Vagina (tissue), 2 donors: ENCODE data around the gene GSTT4. TPM values are rescaled to one million over a fixed set of nuclear protein-coding genes. Genes with fewer than 3 reads are reported as not detected.
"Not testable (repeated sequence)": the region's sequence is repeated elsewhere in the genome, so short reads cannot be mapped to it uniquely, and the experiment has no call there.

Experiments used
- DNase-seq, 2 donors: peaks; one replicate each; pipeline ENCODE4 v3.0.0-alpha.2; 2017; ENCODE audit errors: extremely low spot score in 2 of 2
- H3K27ac ChIP-seq: fragments of 200-600 bp; sonication (generic); one replicate; pipeline ENCODE4 v1.5.1; 2019
- H3K27me3 ChIP-seq: fragments of 200-600 bp; sonication (generic); one replicate; pipeline ENCODE4 v1.5.1; 2019
- H3K36me3 ChIP-seq, 2 donors: fragments of 200-600 bp; sonication (generic); one replicate each; pipeline ENCODE4 v1.5.1; 2017 to 2019
- H3K4me1 ChIP-seq: fragments of 200-600 bp; sonication (generic); one replicate; pipeline ENCODE4 v1.5.1; 2019
- H3K4me3 ChIP-seq, 2 donors: fragments of 200-600 bp; sonication (generic); 1 replicate in 1 of 2; 2 replicates in 1 of 2; pipeline ENCODE4 v1.5.1; 2016 to 2019
- H3K9me3 ChIP-seq: fragments of 200-600 bp; sonication (generic); one replicate; pipeline ENCODE4 v1.5.1; 2019
- CTCF ChIP-seq, 3 experiments: fragments of 450-650 bp in 2 of 3; fragments of 200-600 bp in 1 of 3; sonication (generic) in 1 of 3; IDR thresholded peaks; one replicate each; pipeline ENCODE4 v1.5.1; 2017 to 2019; ENCODE audit warnings: antibody characterized with exemption in 3 of 3, mild to moderate bottlenecking in 2 of 3, moderate library complexity in 2 of 3
- POLR2AphosphoS5 ChIP-seq, 2 donors: sonication (generic); formaldehyde crosslinking; IDR thresholded peaks; one replicate each; pipeline ENCODE4 v1.9.0; 2017; ENCODE audit warnings: antibody characterized with exemption in 2 of 2, mild to moderate bottlenecking in 2 of 2, low read depth in 1 of 2; ENCODE audit not compliant: insufficient read depth in 1 of 2
- intact Hi-C: fragments of 100-400 bp; cut with DNase I; formaldehyde crosslinking; loops from one replicate; pipeline ENCODE4 v1.15.1; 2023
- total RNA-seq: library from RNA; depleted of rRNA; stranded (reverse); fragments of >200 nt; gene quantifications from one replicate; pipeline ENCODE4 v1.2.3, GENCODE V29; 2016

The GSTT4 gene
- total RNA-seq, 1 donor from 2014 or later: not detected

DNA sequence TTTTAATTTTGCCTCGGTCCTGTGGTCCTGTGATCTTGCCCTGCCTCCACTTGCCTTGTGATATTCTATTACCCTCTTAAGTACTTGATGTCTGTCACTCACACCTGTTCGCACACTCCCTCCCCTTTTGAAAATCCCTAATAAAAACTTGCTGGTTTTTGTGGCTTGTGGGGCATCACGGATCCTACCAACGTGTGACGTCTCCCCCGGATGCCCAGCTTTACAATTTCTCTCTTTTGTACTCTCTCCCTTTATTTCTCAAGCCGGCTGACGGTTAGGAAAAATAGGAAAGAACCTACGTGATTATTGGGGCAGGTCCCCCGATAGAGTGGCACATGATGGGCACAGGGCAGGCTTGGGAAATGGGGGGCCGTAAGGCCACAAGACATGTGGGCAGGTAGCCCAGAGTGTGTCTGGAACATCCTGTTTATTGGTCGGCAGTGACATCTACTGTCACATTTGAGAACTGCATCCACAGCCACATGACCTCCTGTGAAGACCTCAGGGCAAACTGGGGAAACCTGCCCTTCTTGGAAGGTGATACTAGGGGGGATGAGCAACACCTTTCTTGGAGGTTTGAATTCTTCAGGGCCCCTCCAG, 48.9 kb downstream of the GSTT4 start:
- H3K36me3 ChIP-seq, intact Hi-C loops, H3K4me1 ChIP-seq, H3K27ac ChIP-seq, DNase-seq, H3K9me3 ChIP-seq, H3K27me3 ChIP-seq, H3K4me3 ChIP-seq: not testable (repeated sequence)
- TF ChIP-seq POLR2AphosphoS5 (IDR thresholded peaks at IDR 0.05; ENCODE audit: insufficient read depth in 1 of 2, low read depth in 1 of 2) (peak in 1 of 2 donors; percentile 20), CTCF (IDR thresholded peaks at IDR 0.05) (peak; percentile 58 to 93 (median 90))

DNA sequence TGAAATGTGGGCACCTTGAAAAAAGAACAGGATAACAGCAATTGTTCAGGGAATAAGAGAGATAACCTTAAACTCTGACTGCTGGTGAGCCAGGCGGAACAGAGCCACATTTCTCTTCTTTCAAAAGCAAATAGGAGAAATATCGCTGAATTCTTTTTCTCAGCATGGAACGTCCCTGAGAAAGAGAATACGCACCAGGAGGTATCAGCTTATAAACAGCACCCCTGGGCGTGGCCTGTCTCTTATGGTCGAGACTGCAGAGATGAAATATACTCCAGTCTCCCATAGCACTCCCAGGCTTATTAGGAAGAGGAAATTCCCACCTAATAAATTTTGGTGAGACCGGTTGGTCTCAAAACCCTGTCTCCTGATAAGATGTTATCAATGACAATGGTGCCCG, 49.4 kb downstream of the GSTT4 start:
- intact Hi-C loops, H3K9me3 ChIP-seq, DNase-seq, H3K36me3 ChIP-seq, H3K4me1 ChIP-seq, H3K27me3 ChIP-seq, H3K27ac ChIP-seq, H3K4me3 ChIP-seq: not testable (repeated sequence)

DNA sequence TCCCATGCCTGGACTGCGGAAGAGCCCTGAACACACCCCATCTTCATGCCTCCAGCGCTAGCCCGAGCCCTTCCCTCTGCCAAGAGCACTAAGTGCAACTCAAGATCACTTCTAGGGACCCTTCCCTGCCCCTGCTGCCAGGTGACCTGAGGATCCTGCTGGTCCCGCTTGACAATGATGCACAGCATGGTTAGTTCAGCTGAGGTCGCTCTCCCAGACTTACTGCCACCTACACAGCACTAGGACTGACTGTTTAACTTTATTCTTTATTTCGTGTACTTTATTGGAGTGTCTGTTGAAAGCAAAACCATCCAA, 50.3 kb downstream of the GSTT4 start:
- H3K27ac ChIP-seq, intact Hi-C loops, H3K36me3 ChIP-seq, DNase-seq, H3K9me3 ChIP-seq, H3K4me1 ChIP-seq, H3K4me3 ChIP-seq, H3K27me3 ChIP-seq: not testable (repeated sequence)

- H3K27ac ChIP-seq, H3K27me3 ChIP-seq, H3K4me1 ChIP-seq, intact Hi-C loops, DNase-seq, H3K36me3 ChIP-seq, H3K9me3 ChIP-seq, H3K4me3 ChIP-seq: not testable (repeated sequence)
Observed at GRCh38 chr22:23954193-23954990, 50.9 kb downstream of the GSTT4 start.

DNA sequence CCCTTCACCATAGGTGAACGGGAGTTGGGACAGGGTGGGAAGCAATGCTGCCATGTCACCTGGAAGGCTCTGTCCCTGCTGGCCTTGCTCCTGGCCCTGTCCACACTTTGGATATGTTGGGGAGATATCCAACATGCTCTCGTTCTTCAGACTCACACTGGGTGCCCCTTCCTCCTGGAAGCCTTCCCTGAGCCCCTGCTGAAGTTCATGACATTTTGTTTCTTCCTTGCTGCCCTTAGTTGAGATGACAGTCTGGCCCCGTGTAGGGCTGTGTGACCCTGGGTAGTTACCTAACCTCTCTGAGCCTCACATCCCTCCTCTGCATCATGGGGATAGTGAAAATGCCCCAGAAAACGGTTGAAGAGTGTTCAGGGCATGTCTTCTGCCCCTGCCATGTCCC, 51.8 kb downstream of the GSTT4 start:
- DNase-seq, intact Hi-C loops: not testable (repeated sequence)

DNA sequence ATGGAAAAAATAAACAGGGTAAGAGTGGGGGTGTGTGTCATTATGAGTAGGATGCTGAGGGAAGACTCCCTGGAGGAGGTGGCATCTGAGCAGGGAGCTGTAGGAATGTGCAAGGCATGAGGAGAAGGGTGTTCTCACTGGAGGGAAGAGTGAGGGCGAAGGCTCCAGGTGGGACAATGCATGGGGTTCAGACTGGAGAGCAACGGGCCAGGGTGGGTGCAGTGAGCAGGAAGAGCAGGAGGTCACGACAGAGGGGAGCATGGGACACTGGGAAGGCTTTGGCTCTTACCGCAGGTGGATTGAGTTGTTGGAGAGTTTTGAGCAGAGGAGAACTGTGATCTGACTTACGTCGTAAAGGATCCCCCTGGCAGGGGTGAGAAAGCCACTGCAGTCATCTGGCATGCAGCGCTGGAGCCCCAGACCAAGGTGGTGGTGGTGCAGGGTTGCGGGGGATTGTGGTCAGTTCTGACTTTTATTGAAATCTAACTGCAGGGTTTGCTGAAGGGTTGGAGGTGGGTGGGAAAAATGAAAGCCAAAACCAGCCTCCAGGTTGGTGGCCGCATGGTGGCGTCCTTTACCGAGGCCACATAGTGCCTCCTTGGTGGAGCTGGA, 52.4 kb downstream of the GSTT4 start:
- H3K9me3 ChIP-seq, H3K27me3 ChIP-seq, intact Hi-C loops, DNase-seq, H3K36me3 ChIP-seq, H3K4me3 ChIP-seq, H3K4me1 ChIP-seq, H3K27ac ChIP-seq: not testable (repeated sequence)

More for the DNA sequence above, 51.8 kb downstream of the GSTT4 start:
- H3K4me1 ChIP-seq, H3K27me3 ChIP-seq, H3K36me3 ChIP-seq, H3K9me3 ChIP-seq, H3K27ac ChIP-seq, H3K4me3 ChIP-seq: not testable (repeated sequence)

GRCh38 chr22:23951383-23951782, 53.9 kb downstream of the GSTT4 start:
- H3K36me3 ChIP-seq, DNase-seq, H3K4me3 ChIP-seq, H3K27me3 ChIP-seq, H3K27ac ChIP-seq, H3K4me1 ChIP-seq, H3K9me3 ChIP-seq, intact Hi-C loops: not testable (repeated sequence)

GRCh38 chr22:23949764-23950163, 55.5 kb downstream of the GSTT4 start:
- intact Hi-C loops: not testable (repeated sequence)

More at GRCh38 chr22:23949764-23950163, 55.5 kb downstream of the GSTT4 start:
- H3K9me3 ChIP-seq, H3K27me3 ChIP-seq, H3K4me1 ChIP-seq, DNase-seq, H3K27ac ChIP-seq, H3K4me3 ChIP-seq, H3K36me3 ChIP-seq: not testable (repeated sequence)

Other genes with a start within 250 kb of the GSTT4 start
- not detected for gene C22orf15, start 242.5 kb downstream of the GSTT4 start, total RNA-seq
- gene CHCHD10, start 237.5 kb downstream of the GSTT4 start, total RNA-seq: 12.0 TPM
- gene MMP11, start 232.6 kb downstream of the GSTT4 start, total RNA-seq: 6.4 TPM
- gene SMARCB1, start 218.5 kb downstream of the GSTT4 start, total RNA-seq: 147 TPM
- gene DERL3, start 166.4 kb downstream of the GSTT4 start, total RNA-seq: 0.25 TPM
- gene SLC2A11, start 147.6 kb downstream of the GSTT4 start, total RNA-seq: 4.9 TPM
- gene MIF, start 111.1 kb downstream of the GSTT4 start, total RNA-seq: 638 TPM
- not detected for gene GSTT2B, start 44.3 kb downstream of the GSTT4 start, total RNA-seq
- gene DDTL, start 38.6 kb downstream of the GSTT4 start, total RNA-seq: not detected
- 167 TPM for gene DDT, start 31.0 kb downstream of the GSTT4 start, total RNA-seq
- not detected for gene GSTT2, start 25.3 kb downstream of the GSTT4 start, total RNA-seq
- 75.6 TPM for gene CABIN1, start 5.9 kb upstream of the GSTT4 start, total RNA-seq
- 9.1 TPM for gene SUSD2, start 176.0 kb upstream of the GSTT4 start, total RNA-seq
- 61.4 TPM for gene GGT5, start 239.6 kb upstream of the GSTT4 start, total RNA-seq